ENCODE data around the gene PHKB. TPM values are rescaled to one million over a fixed set of nuclear protein-coding genes. Genes with fewer than 3 reads are reported as not detected.

PHKB gene
- total RNA-seq, 1 donor from 2014 or later = 49.6 TPM

- Histone ChIP-seq H3K9ac (ENCODE audit: low read length) (no peak overlapping the region), H3K4me3 (ENCODE audit: insufficient read depth, low read depth, low read length) (no peak overlapping the region), H3K27ac (ENCODE audit: low read depth, low read length) (no peak overlapping the region), H3K4me2 (ENCODE audit: low read length) (no peak overlapping the region), H3K36me3 (ENCODE audit: insufficient read depth, low read length) (no peaks in the 10 kb centered on the region), H3K9me3 (ENCODE audit: insufficient read depth, low read depth, low read length) (no peaks in the 10 kb centered on the region), H3K27me3 (ENCODE audit: insufficient read depth, low read length) (no peaks in the 10 kb centered on the region), H2AFZ (ENCODE audit: low read depth, low read length) (no peak overlapping the region), H3K4me1 (ENCODE audit: insufficient read depth, low read length) (no peaks in the 10 kb centered on the region), H3K79me2 (ENCODE audit: insufficient read depth, low read length) (no peaks in the 10 kb centered on the region), H4K20me1 (ENCODE audit: insufficient read depth, low read length) (no peaks in the 10 kb centered on the region)
- Mint-ChIP-seq H3K4me1 (ENCODE audit: low read depth, unreplicated experiment) (no peaks in the 10 kb centered on the region), H3K4me3 (ENCODE audit: unreplicated experiment) (no peak overlapping the region), H3K27ac (ENCODE audit: unreplicated experiment) (no peak overlapping the region), H3K27me3 (ENCODE audit: low read depth, unreplicated experiment) (no peaks in the 10 kb centered on the region), H3K9me3 (ENCODE audit: unreplicated experiment) (no peaks in the 10 kb centered on the region), H3K36me3 (ENCODE audit: low read depth, unreplicated experiment) (peaks cover 9% of the 10 kb centered on the region)
- TF ChIP-seq EZH2 (IDR thresholded peaks at IDR 0.05; ENCODE audit: insufficient read depth, low read length) = no peak
- no peak for TF ChIP-seq CTCF (IDR thresholded peaks at IDR 0.05; ENCODE audit: insufficient read depth, low read depth, low read length)
- DNase-seq (ENCODE audit: low read depth) = no peak
- FAIRE-seq = no peak
Observed at GRCh38 chr16:47631131-47631530, 170.0 kb downstream of the PHKB start.

- no peak for TF ChIP-seq EZH2 (IDR thresholded peaks at IDR 0.05; ENCODE audit: insufficient read depth, low read length)
- no peak for TF ChIP-seq CTCF (IDR thresholded peaks at IDR 0.05; ENCODE audit: insufficient read depth, low read depth, low read length)
- Mint-ChIP-seq H3K27ac (ENCODE audit: unreplicated experiment) (no peak overlapping the region), H3K36me3 (ENCODE audit: low read depth, unreplicated experiment) (peaks cover 9% of the 10 kb centered on the region), H3K4me3 (ENCODE audit: unreplicated experiment) (no peak overlapping the region), H3K27me3 (ENCODE audit: low read depth, unreplicated experiment) (no peaks in the 10 kb centered on the region), H3K9me3 (ENCODE audit: unreplicated experiment) (no peaks in the 10 kb centered on the region), H3K4me1 (ENCODE audit: low read depth, unreplicated experiment) (no peaks in the 10 kb centered on the region)
- no peak overlapping the region for H3K27ac ChIP-seq (ENCODE audit: low read depth, low read length)
- no peak for FAIRE-seq
- no peak overlapping the region for H3K4me2 ChIP-seq (ENCODE audit: low read length)
- no peaks in the 10 kb centered on the region for H3K27me3 ChIP-seq (ENCODE audit: insufficient read depth, low read length)
- H3K4me3 ChIP-seq (ENCODE audit: insufficient read depth, low read depth, low read length) = no peak overlapping the region
- no peak overlapping the region for H2AFZ ChIP-seq (ENCODE audit: low read depth, low read length)
- no peaks in the 10 kb centered on the region for H3K36me3 ChIP-seq (ENCODE audit: insufficient read depth, low read length)
- no peaks in the 10 kb centered on the region for H3K9me3 ChIP-seq (ENCODE audit: insufficient read depth, low read depth, low read length)
- H3K4me1 ChIP-seq (ENCODE audit: insufficient read depth, low read length) = no peaks in the 10 kb centered on the region
- no peak overlapping the region for H3K9ac ChIP-seq (ENCODE audit: low read length)
- H3K79me2 ChIP-seq (ENCODE audit: insufficient read depth, low read length) = no peaks in the 10 kb centered on the region
- H4K20me1 ChIP-seq (ENCODE audit: insufficient read depth, low read length) = no peaks in the 10 kb centered on the region
- DNase-seq (ENCODE audit: low read depth) = no peak
Observed at GRCh38 chr16:47634126-47634525, 173.0 kb downstream of the PHKB start.

- Mint-ChIP-seq H3K36me3 (ENCODE audit: low read depth, unreplicated experiment) (peaks cover 9% of the 10 kb centered on the region), H3K4me3 (ENCODE audit: unreplicated experiment) (no peak overlapping the region), H3K27me3 (ENCODE audit: low read depth, unreplicated experiment) (no peaks in the 10 kb centered on the region), H3K4me1 (ENCODE audit: low read depth, unreplicated experiment) (no peaks in the 10 kb centered on the region), H3K27ac (ENCODE audit: unreplicated experiment) (no peak overlapping the region), H3K9me3 (ENCODE audit: unreplicated experiment) (no peaks in the 10 kb centered on the region)
- Histone ChIP-seq H3K27me3 (ENCODE audit: insufficient read depth, low read length) (no peaks in the 10 kb centered on the region), H3K4me2 (ENCODE audit: low read length) (no peak overlapping the region), H3K36me3 (ENCODE audit: insufficient read depth, low read length) (no peaks in the 10 kb centered on the region), H3K4me1 (ENCODE audit: insufficient read depth, low read length) (no peaks in the 10 kb centered on the region), H4K20me1 (ENCODE audit: insufficient read depth, low read length) (no peaks in the 10 kb centered on the region), H3K4me3 (ENCODE audit: insufficient read depth, low read depth, low read length) (no peak overlapping the region), H2AFZ (ENCODE audit: low read depth, low read length) (no peak overlapping the region), H3K9me3 (ENCODE audit: insufficient read depth, low read depth, low read length) (no peaks in the 10 kb centered on the region), H3K79me2 (ENCODE audit: insufficient read depth, low read length) (no peaks in the 10 kb centered on the region), H3K9ac (ENCODE audit: low read length) (no peak overlapping the region), H3K27ac (ENCODE audit: low read depth, low read length) (no peak overlapping the region)
- FAIRE-seq (no peak), DNase-seq (ENCODE audit: low read depth) (no peak)
- TF ChIP-seq CTCF (IDR thresholded peaks at IDR 0.05; ENCODE audit: insufficient read depth, low read depth, low read length) (no peak), EZH2 (IDR thresholded peaks at IDR 0.05; ENCODE audit: insufficient read depth, low read length) (no peak)
Observed at GRCh38 chr16:47634727-47635126, 173.6 kb downstream of the PHKB start.
